Omental fat pad (tissue), 4 donors: ENCODE measurements around the gene POLR2M. TPM values are rescaled to one million over a fixed set of nuclear protein-coding genes. Genes with fewer than 3 reads are reported as not detected.
A peak's percentile ranks its signal among the peaks of the same experiment; 100 is the strongest.

Experiments used
- ATAC-seq: fragments of 150-250 bp; one replicate; pipeline ENCODE4 v1.9.1; 2016; ENCODE audit warnings: mild to moderate bottlenecking, moderate library complexity; ENCODE audit not compliant: low FRiP score
- DNase-seq: peaks from one replicate; pipeline ENCODE4 v3.0.0-alpha.2; 2019; ENCODE audit warnings: low spot score
- CTCF ChIP-seq, 3 donors: fragments of 450-650 bp; IDR thresholded peaks; one replicate each; pipeline ENCODE4 v1.5.1; 2016 to 2017; ENCODE audit warnings: antibody characterized with exemption in 3 of 3, mild to moderate bottlenecking in 3 of 3, moderate library complexity in 2 of 3
- total RNA-seq, 4 donors: library from RNA; depleted of rRNA; stranded (reverse); fragments of >200 nt; gene quantifications; one replicate each; pipeline ENCODE4 v1.1.0, GENCODE V29; 2016

POLR2M gene
- total RNA-seq, 4 donors from 2014 or later, result 60.4 to 186 (median 90.5) TPM

GRCh38 chr15:57746786-57747185 is 40.3 kb downstream of the POLR2M start:
- no peak for ATAC-seq
- no peak for TF ChIP-seq CTCF (IDR thresholded peaks at IDR 0.05)
- DNase-seq, result no peak

- DNase-seq, result no peak
- TF ChIP-seq CTCF (IDR thresholded peaks at IDR 0.05), result no peak
- no peak for ATAC-seq
Measured at GRCh38 chr15:57747206-57747896, 40.8 kb downstream of the POLR2M start.

GRCh38 chr15:57751177-57751800 is 44.8 kb downstream of the POLR2M start:
- TF ChIP-seq CTCF (IDR thresholded peaks at IDR 0.05), result no peak
- no peak for ATAC-seq
- no peak for DNase-seq

GRCh38 chr15:57752436-57752835 is 45.9 kb downstream of the POLR2M start:
- TF ChIP-seq CTCF (IDR thresholded peaks at IDR 0.05), result no peak
- DNase-seq (no peak), ATAC-seq (peak; percentile 91)

GRCh38 chr15:57752840-57753239 is 46.3 kb downstream of the POLR2M start:
- DNase-seq (no peak), ATAC-seq (no peak)
- no peak for TF ChIP-seq CTCF (IDR thresholded peaks at IDR 0.05)

GRCh38 chr15:57756466-57756865 is 50.0 kb downstream of the POLR2M start:
- ATAC-seq (no peak), DNase-seq (no peak)
- TF ChIP-seq CTCF (IDR thresholded peaks at IDR 0.05), result no peak

- DNase-seq (no peak), ATAC-seq (no peak)
- TF ChIP-seq CTCF (IDR thresholded peaks at IDR 0.05), result no peak
Measured at GRCh38 chr15:57758560-57758959, 52.0 kb downstream of the POLR2M start.
